A673 (cell line): ENCODE data around the gene SLC16A5. TPM values are rescaled to one million over a fixed set of nuclear protein-coding genes. Genes with fewer than 3 reads are reported as not detected.

Source experiments
- BruUV-seq: library from RNA; stranded (reverse); fragments of 400-500 nt; replicated peaks from 2 replicates; lab custom pipeline; 2021; lab: Mats Ljungman, UMichigan
- CTCF ChIA-PET: fragments of 300-600 bp; sonication (Branson Sonifier 250); formaldehyde crosslinking; loops from one replicate; lab custom pipeline; 2022; ENCODE audit warnings: antibody characterized with exemption; lab: Charles Lee
- POLR2A ChIA-PET: fragments of 300-600 bp; sonication (Branson Sonifier 250); formaldehyde crosslinking; loops from one replicate; lab custom pipeline; 2022; ENCODE audit warnings: antibody characterized with exemption; ENCODE audit not compliant: low non-redundant PET; lab: Charles Lee
- DNase-seq: peaks from one replicate; pipeline ENCODE4 v3.0.0-alpha.2; 2015; ENCODE audit warnings: low spot score
- H3K27ac ChIP-seq: fragments of 200-600 bp; sonication (generic); 2 replicates; pipeline ENCODE4 v1.5.1; 2016; ENCODE audit warnings: mixed run types, low read depth, mild to moderate bottlenecking, mixed read lengths, antibody characterized with exemption, low read length; ENCODE audit not compliant: poor library complexity, severe bottlenecking
- H3K27me3 ChIP-seq: fragments of 200-600 bp; sonication (generic); replicated peaks from 2 replicates; pipeline ENCODE4 v1.6.1; 2017; ENCODE audit warnings: mixed run types, low read depth, mild to moderate bottlenecking, mixed read lengths, antibody characterized with exemption, low read length; ENCODE audit not compliant: insufficient read depth, poor library complexity
- H3K36me3 ChIP-seq: fragments of 200-600 bp; sonication (generic); 2 replicates; pipeline ENCODE4 v1.6.1; 2016; ENCODE audit warnings: mixed run types, mild to moderate bottlenecking, mixed read lengths, antibody characterized with exemption, low read length; ENCODE audit not compliant: insufficient read depth, poor library complexity, severe bottlenecking
- H3K4me1 ChIP-seq: fragments of 200-600 bp; sonication (generic); 2 replicates; pipeline ENCODE4 v1.6.1; 2017; ENCODE audit warnings: mixed run types, mild to moderate bottlenecking, mixed read lengths, antibody characterized with exemption, low read length; ENCODE audit not compliant: insufficient read depth, poor library complexity, severe bottlenecking
- H3K4me3 ChIP-seq: fragments of 200-600 bp; sonication (generic); 2 replicates; pipeline ENCODE4 v1.5.1; 2016; ENCODE audit warnings: low read depth, mixed run types, mild to moderate bottlenecking, mixed read lengths, low read length; ENCODE audit not compliant: poor library complexity, severe bottlenecking
- H3K9me3 ChIP-seq: fragments of 200-600 bp; sonication (generic); 2 replicates; pipeline ENCODE4 v1.6.1; 2016; ENCODE audit warnings: mixed run types, low read depth, mild to moderate bottlenecking, mixed read lengths, antibody characterized with exemption, low read length; ENCODE audit not compliant: poor library complexity, severe bottlenecking
- EZH2 ChIP-seq: fragments of 200-600 bp; sonication (generic); IDR thresholded peaks from 2 replicates; pipeline ENCODE4 v1.6.1; 2017; ENCODE audit warnings: borderline replicate concordance, low read depth, mild to moderate bottlenecking, mixed read lengths, antibody characterized with exemption, low read length; ENCODE audit not compliant: poor library complexity, severe bottlenecking
- intact Hi-C: fragments of 100-400 bp; cut with micrococcal nuclease; formaldehyde crosslinking; loops from one replicate; pipeline ENCODE4 v1.10.0; 2022; ENCODE audit not compliant: unreplicated experiment
- total RNA-seq: library from RNA; stranded (reverse); gene quantifications from 2 replicates; pipeline ENCODE4 v1.2.3, GENCODE V29; 2021
- TF ChIP-seq, protein P1 (sequence below): fragments of 300-800, 200-600 bp; sonication (generic); conservative IDR thresholded peaks from 2 replicates; pipeline ENCODE4 v1.5.1; 2017; ENCODE audit warnings: low read depth, mild to moderate bottlenecking, antibody characterized with exemption, low read length, moderate library complexity, mixed read lengths

SLC16A5 gene
- total RNA-seq, 1 experiment from 2014 or later: 0.80 TPM

- ChIA-PET CTCF (no interaction called here), POLR2A (no interaction called here)
- no peak overlapping the region for H3K27ac ChIP-seq
- no peak overlapping the region for H3K4me3 ChIP-seq
- H3K27me3 ChIP-seq: no peaks in the 10 kb centered on the region
- no peaks in the 10 kb centered on the region for H3K9me3 ChIP-seq
- no peaks in the 10 kb centered on the region for H3K36me3 ChIP-seq
- BruUV-seq: no TSS peak
- peaks cover 4% of the 10 kb centered on the region for H3K4me1 ChIP-seq
- intact Hi-C loops: no loop called here
- TF ChIP-seq EZH2: no peak
- TF ChIP-seq, protein P1, sequence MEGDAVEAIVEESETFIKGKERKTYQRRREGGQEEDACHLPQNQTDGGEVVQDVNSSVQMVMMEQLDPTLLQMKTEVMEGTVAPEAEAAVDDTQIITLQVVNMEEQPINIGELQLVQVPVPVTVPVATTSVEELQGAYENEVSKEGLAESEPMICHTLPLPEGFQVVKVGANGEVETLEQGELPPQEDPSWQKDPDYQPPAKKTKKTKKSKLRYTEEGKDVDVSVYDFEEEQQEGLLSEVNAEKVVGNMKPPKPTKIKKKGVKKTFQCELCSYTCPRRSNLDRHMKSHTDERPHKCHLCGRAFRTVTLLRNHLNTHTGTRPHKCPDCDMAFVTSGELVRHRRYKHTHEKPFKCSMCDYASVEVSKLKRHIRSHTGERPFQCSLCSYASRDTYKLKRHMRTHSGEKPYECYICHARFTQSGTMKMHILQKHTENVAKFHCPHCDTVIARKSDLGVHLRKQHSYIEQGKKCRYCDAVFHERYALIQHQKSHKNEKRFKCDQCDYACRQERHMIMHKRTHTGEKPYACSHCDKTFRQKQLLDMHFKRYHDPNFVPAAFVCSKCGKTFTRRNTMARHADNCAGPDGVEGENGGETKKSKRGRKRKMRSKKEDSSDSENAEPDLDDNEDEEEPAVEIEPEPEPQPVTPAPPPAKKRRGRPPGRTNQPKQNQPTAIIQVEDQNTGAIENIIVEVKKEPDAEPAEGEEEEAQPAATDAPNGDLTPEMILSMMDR: no peak
- DNase-seq: no peak
Observed at GRCh38 chr17:75086496-75087181, 1.1 kb upstream of the SLC16A5 start.

GRCh38 chr17:75087182-75087557 is 584 bp upstream of the SLC16A5 start:
- H3K36me3 ChIP-seq: no peaks in the 10 kb centered on the region
- ChIA-PET POLR2A (no interaction called here), CTCF (no interaction called here)
- H3K4me1 ChIP-seq: peaks cover 4% of the 10 kb centered on the region
- intact Hi-C loops: no loop called here
- no peaks in the 10 kb centered on the region for H3K27me3 ChIP-seq
- H3K9me3 ChIP-seq: no peaks in the 10 kb centered on the region
- DNase-seq: no peak
- no peak for TF ChIP-seq EZH2
- TF ChIP-seq, protein P1: no peak
- H3K4me3 ChIP-seq: peak overlapping the region; percentile 52
- H3K27ac ChIP-seq: peak overlapping the region; percentile 56
- no TSS peak for BruUV-seq

- TF ChIP-seq EZH2: no peak
- TF ChIP-seq, protein P1: no peak
- no peaks in the 10 kb centered on the region for H3K27me3 ChIP-seq
- CTCF ChIA-PET: no interaction called here
- no peak overlapping the region for H3K27ac ChIP-seq
- peaks cover 4% of the 10 kb centered on the region for H3K4me1 ChIP-seq
- DNase-seq: no peak
- intact Hi-C loops: no loop called here
- no peaks in the 10 kb centered on the region for H3K36me3 ChIP-seq
- BruUV-seq: no TSS peak
- POLR2A ChIA-PET: interaction anchor here (0.5 kb wide), 1 partner anchor 1765 kb away, joined by 3 read pairs; no protein-coding TSS in a partner anchor
- H3K4me3 ChIP-seq: peak overlapping the region; percentile 52
- H3K9me3 ChIP-seq: no peaks in the 10 kb centered on the region
Observed at GRCh38 chr17:75088465-75089417, 987 bp downstream of the SLC16A5 start.
